Spleen (tissue), 7 donors: ENCODE measurements around the gene SLC40A1.

ENCODE experiments used
- POLR2A ChIP-seq, 3 donors: fragments of 450-650 bp; IDR thresholded peaks; one replicate each; pipeline ENCODE4 v1.5.1; 2017; ENCODE audit warnings: antibody characterized with exemption in 3 of 3, mild to moderate bottlenecking in 1 of 3
- POLR2AphosphoS5 ChIP-seq, 3 donors: sonication (generic); formaldehyde crosslinking; IDR thresholded peaks; one replicate each; pipeline ENCODE4 v1.5.1; 2017; ENCODE audit warnings: antibody characterized with exemption in 3 of 3
- TF ChIP-seq, protein P1 (sequence below), 11 experiments: fragments of 200-600 bp in 7 of 11; fragments of 450-650 bp in 4 of 11; sonication (generic) in 4 of 11; IDR thresholded peaks in 8 of 11; conservative IDR thresholded peaks in 3 of 11; 1 replicate in 7 of 11; 2 replicates in 4 of 11; pipeline versions ENCODE4 v1.4.0 to v1.8.0; 2016 to 2021; ENCODE audit warnings: antibody characterized with exemption in 11 of 11, inconsistent platforms in 4 of 11, mild to moderate bottlenecking in 1 of 11
- donor health status: DM: no; HTN: no; CAD: no; lungs with moderate emphysema.
- donor health status: DM: no; HTN: no; CAD: no.
- donor health status: DM: no; HTN: no; CAD: no.

DNA sequence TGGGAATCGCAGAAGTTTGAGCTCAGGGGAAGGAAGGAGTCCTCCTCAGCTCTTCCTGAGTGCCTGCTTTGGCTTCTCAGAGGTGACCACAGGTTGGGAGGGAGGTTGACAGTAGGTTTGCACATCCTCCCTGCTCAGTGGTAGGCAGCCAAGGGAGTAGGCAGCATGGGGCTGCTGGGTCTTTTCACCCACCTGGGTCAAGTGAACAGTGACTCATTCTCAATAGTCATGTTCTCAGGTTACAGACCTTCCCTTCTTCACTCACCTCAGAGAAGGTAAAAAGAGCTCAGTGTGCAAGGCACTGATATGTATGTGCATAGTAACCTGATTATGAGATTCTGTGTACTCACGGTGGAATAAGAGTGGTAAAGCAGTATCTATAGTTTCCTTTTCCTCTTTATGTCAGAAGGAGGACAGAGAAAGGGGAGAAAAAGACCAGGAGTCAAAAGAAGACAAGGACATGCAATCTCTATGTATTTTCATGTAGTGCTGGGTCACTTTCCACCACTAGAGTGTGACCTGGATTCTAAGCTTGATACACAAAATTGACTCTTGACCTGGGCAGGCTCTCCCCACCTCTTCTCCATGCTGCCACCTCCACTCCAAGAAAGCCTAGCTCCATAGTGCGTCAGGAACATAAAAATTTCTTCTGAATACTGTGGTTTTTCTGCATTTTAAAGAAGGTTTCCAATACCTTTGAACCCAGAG, 44.2 kb upstream of the SLC40A1 start:
- TF ChIP-seq, protein P1, sequence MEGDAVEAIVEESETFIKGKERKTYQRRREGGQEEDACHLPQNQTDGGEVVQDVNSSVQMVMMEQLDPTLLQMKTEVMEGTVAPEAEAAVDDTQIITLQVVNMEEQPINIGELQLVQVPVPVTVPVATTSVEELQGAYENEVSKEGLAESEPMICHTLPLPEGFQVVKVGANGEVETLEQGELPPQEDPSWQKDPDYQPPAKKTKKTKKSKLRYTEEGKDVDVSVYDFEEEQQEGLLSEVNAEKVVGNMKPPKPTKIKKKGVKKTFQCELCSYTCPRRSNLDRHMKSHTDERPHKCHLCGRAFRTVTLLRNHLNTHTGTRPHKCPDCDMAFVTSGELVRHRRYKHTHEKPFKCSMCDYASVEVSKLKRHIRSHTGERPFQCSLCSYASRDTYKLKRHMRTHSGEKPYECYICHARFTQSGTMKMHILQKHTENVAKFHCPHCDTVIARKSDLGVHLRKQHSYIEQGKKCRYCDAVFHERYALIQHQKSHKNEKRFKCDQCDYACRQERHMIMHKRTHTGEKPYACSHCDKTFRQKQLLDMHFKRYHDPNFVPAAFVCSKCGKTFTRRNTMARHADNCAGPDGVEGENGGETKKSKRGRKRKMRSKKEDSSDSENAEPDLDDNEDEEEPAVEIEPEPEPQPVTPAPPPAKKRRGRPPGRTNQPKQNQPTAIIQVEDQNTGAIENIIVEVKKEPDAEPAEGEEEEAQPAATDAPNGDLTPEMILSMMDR (IDR thresholded peaks at IDR 0.05 in 8 of 11, conservative IDR thresholded peaks at IDR 0.05 in 3 of 11): no peak
- TF ChIP-seq POLR2A (IDR thresholded peaks at IDR 0.05) (no peak), POLR2AphosphoS5 (IDR thresholded peaks at IDR 0.05) (no peak)
